NCI-H187 (cell line): ENCODE results near the gene ATIC.
"Not testable (repeated sequence)": the region's sequence is repeated elsewhere in the genome, so short reads cannot be mapped to it uniquely, and the experiment has no call there.

Experiments used
- DNase-seq, 2 experiments: peaks; one replicate each; lab custom pipeline; 2025; lab: John Stamatoyannopoulos, UW

ATIC gene

GRCh38 chr2:215311625-215312396 lies at the start of gene ATIC:
TSS of gene ATIC (plus strand) at chr2:215312059. CDS start at chr2:215312143, 84 bp downstream.
- DNase-seq = peak; percentile 43 to 80

DNA sequence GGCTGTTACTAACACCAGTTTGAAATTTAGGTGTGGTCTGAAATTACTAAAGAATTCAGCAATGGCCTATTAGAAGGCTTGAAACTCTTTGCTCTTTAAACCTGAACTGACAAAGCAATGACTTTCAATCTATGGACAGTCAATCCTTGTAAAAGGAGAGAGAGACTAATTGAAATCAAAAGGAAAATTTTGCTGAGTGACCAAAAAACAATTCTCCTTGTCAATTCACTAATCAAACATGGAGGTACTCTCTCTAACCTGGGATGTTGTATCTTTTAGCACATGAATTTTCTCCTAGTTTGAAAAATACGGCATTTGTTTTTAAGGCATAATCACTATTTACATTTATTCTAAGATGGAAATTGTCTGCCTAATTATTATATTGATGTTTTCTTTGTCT lies 49.6 kb upstream of the ATIC start:
- DNase-seq = no peak

GRCh38 chr2:215262741-215263362 lies 49.0 kb upstream of the ATIC start:
- no peak for DNase-seq

DNA sequence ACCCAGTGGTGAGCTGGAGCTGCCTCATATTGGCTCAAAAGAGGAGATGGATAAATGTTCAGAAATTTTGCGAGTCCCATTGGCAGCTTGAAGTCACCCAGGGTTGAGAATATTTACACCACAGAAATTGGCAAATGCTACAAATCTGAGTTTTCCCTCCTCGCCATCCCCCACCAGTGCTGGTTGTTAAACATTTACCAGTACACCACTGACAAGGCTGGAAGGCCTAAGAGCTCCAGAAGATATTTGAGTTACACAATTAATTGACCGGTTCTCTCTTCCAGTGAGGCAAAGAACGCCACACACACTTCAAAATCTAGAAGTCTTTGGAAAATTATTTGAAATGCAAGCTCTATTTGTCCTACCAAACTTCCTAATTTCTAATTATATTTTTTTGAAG lies 47.5 kb upstream of the ATIC start:
- no peak for DNase-seq

DNA sequence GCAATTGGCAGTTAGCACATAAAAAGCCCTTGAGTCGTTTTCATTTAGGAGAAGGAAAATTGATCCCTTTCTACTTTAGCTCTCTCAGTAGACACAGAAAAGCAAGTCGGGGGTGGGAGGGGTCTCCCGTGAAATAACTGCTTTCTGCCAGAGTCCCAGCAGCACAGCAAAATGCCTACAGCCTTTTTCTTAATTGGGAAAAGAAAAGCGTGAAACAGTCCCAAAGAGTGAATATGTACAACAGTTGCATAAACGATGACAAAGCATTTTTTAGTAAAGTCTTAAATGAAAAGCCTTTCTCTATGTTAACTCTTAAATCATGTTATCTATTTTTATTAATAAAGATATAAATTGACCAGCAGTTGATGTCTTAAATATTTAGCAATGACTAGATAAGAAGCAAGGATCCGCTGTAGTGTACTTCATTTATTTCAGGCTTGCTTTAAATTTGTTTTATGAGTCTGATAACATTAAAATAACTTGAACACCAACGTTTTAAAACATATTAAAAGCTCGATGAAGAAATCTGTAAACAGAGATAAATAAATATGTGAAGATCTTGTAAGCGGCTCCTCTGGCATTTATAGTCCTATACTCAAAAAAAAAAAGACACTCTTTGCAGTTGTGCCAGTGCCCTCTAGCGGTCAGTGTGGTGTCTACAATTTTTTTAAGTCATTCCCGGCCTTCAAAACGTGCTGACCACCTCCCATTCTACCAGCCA lies 42.3 kb upstream of the ATIC start:
- DNase-seq = peak in 1 of 2 experiments; percentile 30

- no peak for DNase-seq
Observed at GRCh38 chr2:215270118-215270451, 41.8 kb upstream of the ATIC start.

DNA sequence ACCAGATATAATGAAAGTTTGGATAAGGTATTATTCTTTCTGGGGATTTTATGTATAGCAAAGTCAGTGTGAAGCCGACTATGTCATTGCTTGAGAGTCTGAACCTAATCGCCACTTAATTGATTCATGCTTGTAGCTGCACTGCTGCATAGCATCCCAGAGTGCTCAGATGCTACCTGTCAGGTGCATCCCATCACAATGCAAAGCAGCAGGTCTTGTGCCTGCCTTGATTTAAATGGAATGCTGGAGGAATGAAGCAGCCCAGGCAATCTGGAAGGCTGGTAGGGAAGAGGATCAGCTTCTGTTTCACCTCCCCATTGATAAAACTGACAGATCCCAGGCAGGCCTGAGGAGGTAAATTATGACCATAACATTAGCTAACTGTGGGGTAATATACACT lies 40.4 kb upstream of the ATIC start:
- DNase-seq = no peak

- no peak for DNase-seq
Observed at GRCh38 chr2:215272918-215273317, 38.9 kb upstream of the ATIC start.

DNA sequence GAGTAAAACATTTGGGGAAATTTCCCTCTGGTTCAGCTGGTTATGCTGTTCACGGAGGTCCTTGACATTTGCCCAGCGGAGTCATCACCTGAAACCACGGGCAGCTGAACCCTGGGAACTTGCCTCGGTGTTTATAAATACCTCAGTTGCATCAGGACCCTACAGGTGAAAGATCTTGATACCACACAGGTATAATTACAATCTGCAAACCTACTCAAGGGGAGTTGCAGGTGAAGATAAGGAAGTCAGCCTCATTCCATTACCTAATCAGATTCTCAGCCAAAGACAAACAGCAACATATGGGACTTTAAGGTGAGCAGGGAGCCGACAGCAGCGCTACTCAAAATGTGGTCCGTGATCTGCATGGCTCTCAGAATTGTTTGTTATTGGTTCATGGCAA lies 37.0 kb upstream of the ATIC start:
- DNase-seq = no peak

GRCh38 chr2:215275824-215276223 lies 36.0 kb upstream of the ATIC start:
- no peak for DNase-seq

- no peak for DNase-seq
Observed at GRCh38 chr2:215277944-215278343, 33.9 kb upstream of the ATIC start.

- DNase-seq = no peak
Observed at GRCh38 chr2:215280326-215280725, 31.5 kb upstream of the ATIC start.

DNA sequence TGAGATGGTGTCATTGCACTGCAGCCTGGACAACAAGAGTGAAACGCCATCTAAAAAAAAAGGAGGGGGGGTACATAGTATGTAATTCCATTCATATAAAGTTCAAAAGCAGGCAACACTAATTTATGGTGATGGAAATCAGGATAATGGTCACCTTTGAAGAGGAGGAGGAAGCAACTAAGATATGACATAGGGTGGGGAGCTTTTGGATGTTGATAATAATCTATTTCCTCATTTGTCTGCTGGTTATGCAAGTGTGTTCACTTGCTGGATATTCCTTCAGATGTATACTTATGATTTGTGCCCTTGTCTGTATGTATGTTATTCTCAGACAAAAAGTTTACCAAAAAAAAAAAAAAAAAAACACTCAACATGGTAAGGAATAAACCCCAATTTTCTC lies 28.6 kb upstream of the ATIC start:
- no peak for DNase-seq

- DNase-seq = no peak
Observed at GRCh38 chr2:215286309-215286708, 25.6 kb upstream of the ATIC start.

- no peak for DNase-seq
Observed at GRCh38 chr2:215288112-215288815, 23.6 kb upstream of the ATIC start.

DNA sequence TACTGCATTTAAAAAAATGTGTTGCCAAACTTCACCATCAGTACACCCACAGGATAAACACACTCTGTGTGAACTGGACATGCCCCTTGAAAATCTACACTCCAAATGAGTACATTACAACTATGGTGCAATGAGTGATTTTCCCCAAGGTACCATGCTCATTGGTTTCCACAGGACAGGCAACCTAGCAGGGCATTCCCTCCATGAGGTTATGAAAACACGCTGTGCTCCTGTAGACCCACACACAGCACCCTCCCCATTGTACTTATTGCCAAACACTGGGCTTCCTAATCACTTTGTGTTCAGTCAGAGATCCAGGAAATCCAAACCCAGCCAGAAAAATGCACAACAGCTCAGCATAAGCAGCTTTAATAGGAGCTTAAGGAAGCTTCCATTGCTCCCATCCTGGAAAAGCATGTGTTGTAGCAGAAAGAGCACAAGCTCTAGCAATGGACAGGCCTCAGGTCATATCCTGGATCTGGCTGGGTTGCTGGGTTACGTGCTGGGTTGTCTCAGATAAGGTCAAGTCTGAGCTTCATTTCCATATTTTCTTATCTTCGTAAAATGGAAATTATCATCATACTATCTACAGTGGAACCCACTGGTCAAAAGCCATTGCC lies 20.8 kb upstream of the ATIC start:
- DNase-seq = no peak

- no peak for DNase-seq
Observed at GRCh38 chr2:215293879-215294278, 18.0 kb upstream of the ATIC start.

GRCh38 chr2:215299337-215299859 lies 12.5 kb upstream of the ATIC start:
- DNase-seq = no peak

- DNase-seq = no peak
Observed at GRCh38 chr2:215301994-215302393, 9.9 kb upstream of the ATIC start.

DNA sequence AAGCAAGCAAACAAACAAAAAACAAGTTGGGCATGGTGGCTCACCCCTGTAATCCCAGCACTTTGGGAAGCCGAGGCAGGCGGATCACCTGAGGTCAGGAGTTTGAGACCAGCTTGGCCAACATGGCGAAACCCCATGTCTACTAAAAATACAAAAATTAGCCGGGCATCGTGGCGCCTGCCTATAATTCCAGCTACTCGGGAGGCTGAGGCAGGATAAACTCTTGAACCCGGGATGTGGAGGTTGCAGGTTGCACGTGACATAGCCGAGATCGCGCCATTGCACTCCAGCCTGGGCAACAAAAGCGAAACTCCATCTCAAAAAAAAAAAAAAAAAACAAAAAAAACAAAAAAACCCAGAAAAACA lies 617 bp upstream of the ATIC start:
- not testable (repeated sequence) for DNase-seq

- DNase-seq = no peak
Observed at GRCh38 chr2:215313255-215313613, 1.4 kb downstream of the ATIC start.

- no peak for DNase-seq
Observed at GRCh38 chr2:215314896-215315295, 3.0 kb downstream of the ATIC start.
